ENCODE results near the gene SPATA31A3.
"Not testable (repeated sequence)": the region's sequence is repeated elsewhere in the genome, so short reads cannot be mapped to it uniquely, and the experiment has no call there.

Gene SPATA31A3

GRCh38 chr9:66992450-66992849 lies at the start of gene SPATA31A3:
TSS of gene SPATA31A3 (minus strand) at chr9:66992550. CDS start at chr9:66992521, 29 bp downstream.
- DNase-seq (ENCODE audit: low read depth in 2 of 2), result not testable (repeated sequence)

- DNase-seq (ENCODE audit: low read depth in 2 of 2), result not testable (repeated sequence)
Measured at GRCh38 chr9:66952576-66952975, 39.8 kb downstream of the SPATA31A3 start.

GRCh38 chr9:66942400-66943155 lies 49.8 kb downstream of the SPATA31A3 start:
- DNase-seq (ENCODE audit: low read depth in 2 of 2), result not testable (repeated sequence)

GRCh38 chr9:66939878-66940830 lies 52.2 kb downstream of the SPATA31A3 start:
- not testable (repeated sequence) for DNase-seq (ENCODE audit: low read depth in 2 of 2)

- DNase-seq (ENCODE audit: low read depth in 2 of 2), result not testable (repeated sequence)
Measured at GRCh38 chr9:66938322-66938721, 54.0 kb downstream of the SPATA31A3 start.

GRCh38 chr9:66937662-66938061 lies 54.7 kb downstream of the SPATA31A3 start:
- DNase-seq (ENCODE audit: low read depth in 2 of 2), result not testable (repeated sequence)

Measured in stimulated activated CD8-positive, alpha-beta memory T cell treated with anti-CD3 and anti-CD28 coated beads, Interleukin-15, amount 100 ng/mL, for 4 hours (primary cell).